HepG2 (cell line): ENCODE measurements around the gene PRPSAP1. TPM values are rescaled to one million over a fixed set of nuclear protein-coding genes. Genes with fewer than 3 reads are reported as not detected.

Experiments used
- ARNT ChIP-seq: fragments of 450-650 bp; IDR thresholded peaks from 2 replicates; pipeline ENCODE4 v1.6.1; 2017
- BCLAF1 ChIP-seq: fragments of 450-650 bp; IDR thresholded peaks from 2 replicates; pipeline ENCODE4 v1.6.1; 2017; ENCODE audit warnings: mild to moderate bottlenecking
- HIC2 ChIP-seq: sonication (generic); formaldehyde crosslinking; IDR thresholded peaks from 2 replicates; pipeline ENCODE4 v1.9.0; 2022; ENCODE audit warnings: low read depth, missing genetic modification reagents
- HNRNPLL ChIP-seq: fragments of 200-400 bp; formaldehyde crosslinking; IDR thresholded peaks from 2 replicates; pipeline ENCODE4 v1.6.1; 2017; ENCODE audit warnings: mild to moderate bottlenecking, low read depth, low read length; ENCODE audit not compliant: poor library complexity, severe bottlenecking
- NR2F2 ChIP-seq: IDR thresholded peaks from 2 replicates; pipeline ENCODE4 v1.6.1; 2012; ENCODE audit warnings: low read depth, inconsistent platforms, borderline replicate concordance
- SAFB2 ChIP-seq: sonication (generic); formaldehyde crosslinking; IDR thresholded peaks from 2 replicates; pipeline ENCODE4 v1.5.1; 2020; ENCODE audit warnings: missing genetic modification reagents, low read depth, mild to moderate bottlenecking, borderline replicate concordance
- TRAFD1 ChIP-seq: sonication (generic); formaldehyde crosslinking; IDR thresholded peaks from 2 replicates; pipeline ENCODE4 v1.5.1; 2020; ENCODE audit warnings: missing genetic modification reagents, mild to moderate bottlenecking, borderline replicate concordance
- U2AF2 ChIP-seq: fragments of 200-400 bp; formaldehyde crosslinking; IDR thresholded peaks from 2 replicates; pipeline ENCODE4 v1.6.1; 2017; ENCODE audit warnings: low read depth, mild to moderate bottlenecking, low read length
- ZIK1 ChIP-seq: sonication (generic); formaldehyde crosslinking; IDR thresholded peaks from 2 replicates; pipeline ENCODE4 v1.5.0; 2020; ENCODE audit warnings: mild to moderate bottlenecking, low read depth, missing genetic modification reagents, borderline replicate concordance
- ZMYM4 ChIP-seq: sonication (generic); formaldehyde crosslinking; IDR thresholded peaks from 2 replicates; pipeline ENCODE4 v1.8.1; 2023; ENCODE audit warnings: mild to moderate bottlenecking, missing genetic modification reagents
- ZNF431 ChIP-seq: sonication (generic); formaldehyde crosslinking; IDR thresholded peaks from 2 replicates; pipeline ENCODE4 v1.9.0; 2022; ENCODE audit warnings: missing genetic modification reagents, low read depth, mild to moderate bottlenecking, borderline replicate concordance
- ZNF441 ChIP-seq: sonication (generic); formaldehyde crosslinking; IDR thresholded peaks from 2 replicates; pipeline ENCODE4 v1.7.0; 2021; ENCODE audit warnings: missing genetic modification reagents, borderline replicate concordance
- ZNF678 ChIP-seq: sonication (generic); formaldehyde crosslinking; IDR thresholded peaks from 2 replicates; pipeline ENCODE4 v1.4.0; 2020; ENCODE audit warnings: mild to moderate bottlenecking, missing genetic modification reagents
- ZNF710 ChIP-seq: sonication (generic); formaldehyde crosslinking; IDR thresholded peaks from 2 replicates; pipeline ENCODE4 v1.5.0; 2020; ENCODE audit warnings: mild to moderate bottlenecking, missing genetic modification reagents, borderline replicate concordance
- ZNF841 ChIP-seq: sonication (generic); formaldehyde crosslinking; IDR thresholded peaks from 2 replicates; pipeline ENCODE4 v1.8.1; 2023; ENCODE audit warnings: missing genetic modification reagents, borderline replicate concordance
- polyA plus RNA-seq, 8 experiments: library from polyadenylated mRNA; depleted of rRNA in 3 of 8; stranded (reverse) in 7 of 8; unstranded in 1 of 8; fragments of >200 nt; fragmentation: Illumina TruSeq in 4 of 8; extraction: Trizol in 4 of 8; gene quantifications; 2 replicates each; pipeline versions ENCODE4 v1.2.1 to v1.2.3, GENCODE V29; 2011 to 2016; ENCODE audit warnings: low read depth in 4 of 8, missing spikeins in 1 of 8, mixed read lengths in 1 of 8; ENCODE audit not compliant: insufficient read depth in 1 of 8
- total RNA-seq, 5 experiments: library from RNA; depleted of rRNA; stranded (reverse); fragments of >200 nt; fragmentation: Illumina TruSeq; extraction: Trizol; gene quantifications; 2 replicates each; pipeline ENCODE4 v1.2.3, GENCODE V29; 2016; ENCODE audit warnings: low read depth in 1 of 5
- TF ChIP-seq, protein P1 (sequence below): sonication (generic); formaldehyde crosslinking; IDR thresholded peaks from 2 replicates; pipeline ENCODE4 v1.4.0; 2020; ENCODE audit warnings: missing genetic modification reagents
- TF ChIP-seq, protein P2 (sequence below): sonication (generic); formaldehyde crosslinking; IDR thresholded peaks from 2 replicates; pipeline ENCODE4 v1.4.0; 2020; ENCODE audit warnings: missing genetic modification reagents, mild to moderate bottlenecking, borderline replicate concordance

Gene PRPSAP1
- total and polyA plus RNA-seq, 2 of the 13 experiments (the other 11 are each of a cell fraction or from before 2014, with no cell fraction given), result 91.1 to 314 TPM

GRCh38 chr17:76384987-76385891, 31.5 kb upstream of the PRPSAP1 start (continued):
- TF ChIP-seq, protein P1, sequence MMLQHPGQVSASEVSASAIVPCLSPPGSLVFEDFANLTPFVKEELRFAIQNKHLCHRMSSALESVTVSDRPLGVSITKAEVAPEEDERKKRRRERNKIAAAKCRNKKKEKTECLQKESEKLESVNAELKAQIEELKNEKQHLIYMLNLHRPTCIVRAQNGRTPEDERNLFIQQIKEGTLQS (CRISPR knock-in tag), result no peak
- TF ChIP-seq ZNF441 (CRISPR knock-in tag) (no peak), ZNF431 (CRISPR knock-in tag) (no peak), ZIK1 (CRISPR knock-in tag) (no peak), HIC2 (CRISPR knock-in tag) (peak; percentile 32; the same call in 1 of the 2 replicates), ARNT (no peak), ZNF678 (CRISPR knock-in tag) (no peak), ZMYM4 (no peak; the same call in 1 of the 2 replicates), TRAFD1 (CRISPR knock-in tag) (no peak), ZNF710 (CRISPR knock-in tag) (no peak), U2AF2 (no peak), SAFB2 (CRISPR knock-in tag) (peak; percentile 7; the same call in 1 of the 2 replicates), ZNF841 (CRISPR knock-in tag) (no peak), BCLAF1 (no peak), HNRNPLL (peak; percentile 79), NR2F2 (no peak)
- TF ChIP-seq, protein P2, sequence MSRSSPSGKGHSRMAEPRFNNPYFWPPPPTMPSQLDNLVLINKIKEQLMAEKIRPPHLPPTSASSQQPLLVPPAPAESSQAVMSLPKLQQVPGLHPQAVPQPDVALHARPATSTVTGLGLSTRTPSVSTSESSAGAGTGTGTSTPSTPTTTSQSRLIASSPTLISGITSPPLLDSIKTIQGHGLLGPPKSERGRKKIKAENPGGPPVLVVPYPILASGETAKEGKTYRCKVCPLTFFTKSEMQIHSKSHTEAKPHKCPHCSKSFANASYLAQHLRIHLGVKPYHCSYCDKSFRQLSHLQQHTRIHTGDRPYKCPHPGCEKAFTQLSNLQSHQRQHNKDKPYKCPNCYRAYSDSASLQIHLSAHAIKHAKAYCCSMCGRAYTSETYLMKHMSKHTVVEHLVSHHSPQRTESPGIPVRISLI (CRISPR knock-in tag), result no peak
